Ascending aorta (tissue), 2 donors: ENCODE measurements around the gene COMMD2. TPM values are rescaled to one million over a fixed set of nuclear protein-coding genes. Genes with fewer than 3 reads are reported as not detected.

Experiments
- DNase-seq, 2 donors: peaks; one replicate each; pipeline ENCODE4 v3.0.0-alpha.2; 2019; ENCODE audit warnings: low spot score in 2 of 2
- H3K27ac ChIP-seq, 2 donors: fragments of 200-600 bp; sonication (generic); one replicate each; pipeline ENCODE4 v1.5.1; 2016 to 2017; ENCODE audit warnings: mild to moderate bottlenecking in 1 of 2
- H3K27me3 ChIP-seq: fragments of 200-600 bp; sonication (generic); one replicate; pipeline ENCODE4 v1.5.1; 2017
- H3K36me3 ChIP-seq, 2 donors: fragments of 200-600 bp; sonication (generic); one replicate each; pipeline ENCODE4 v1.5.1; 2016
- H3K4me1 ChIP-seq, 2 donors: fragments of 200-600 bp; sonication (generic); one replicate each; pipeline ENCODE4 v1.5.1; 2016 to 2017; ENCODE audit warnings: mild to moderate bottlenecking in 1 of 2
- H3K4me3 ChIP-seq, 2 donors: fragments of 200-600 bp; sonication (generic); one replicate each; pipeline ENCODE4 v1.5.1; 2016 to 2017; ENCODE audit warnings: mild to moderate bottlenecking in 1 of 2
- H3K9me3 ChIP-seq, 2 donors: fragments of 200-600 bp; sonication (generic); one replicate each; pipeline ENCODE4 v1.5.1; 2016
- CTCF ChIP-seq, 3 experiments: fragments of 200-600 bp in 2 of 3; fragments of 450-650 bp in 1 of 3; sonication (generic) in 2 of 3; IDR thresholded peaks; one replicate each; pipeline ENCODE4 v1.5.1; 2016 to 2019; ENCODE audit warnings: antibody characterized with exemption in 3 of 3, mild to moderate bottlenecking in 1 of 3, moderate library complexity in 1 of 3
- intact Hi-C: fragments of 100-400 bp; cut with DNase I; formaldehyde crosslinking; loops from one replicate; pipeline ENCODE4 v1.15.1; 2023
- total RNA-seq: library from RNA; depleted of rRNA; stranded (reverse); fragments of >200 nt; gene quantifications from one replicate; pipeline ENCODE4 v1.1.0, GENCODE V29; 2016

Gene COMMD2
- total RNA-seq, 1 donor from 2014 or later: 39.6 TPM

GRCh38 chr3:149771652-149772271 lies 19.5 kb upstream of the COMMD2 start:
- Histone ChIP-seq H3K4me3 (no peak overlapping the region), H3K27ac (no peak overlapping the region), H3K9me3 (no peaks in the 10 kb centered on the region), H3K27me3 (no peaks in the 10 kb centered on the region), H3K4me1 (no peaks in the 10 kb centered on the region), H3K36me3 (no peaks in the 10 kb centered on the region)
- intact Hi-C loops: no loop called here
- peak in 1 of 2 donors; percentile 72 for DNase-seq
- TF ChIP-seq CTCF (IDR thresholded peaks at IDR 0.05): peak; percentile 43 to 71 (median 69)

- H3K36me3 ChIP-seq: no peaks in the 10 kb centered on the region
- no peak for DNase-seq
- no peaks in the 10 kb centered on the region for H3K27me3 ChIP-seq
- no peak overlapping the region for H3K27ac ChIP-seq
- no peaks in the 10 kb centered on the region for H3K4me1 ChIP-seq
- no peak for TF ChIP-seq CTCF (IDR thresholded peaks at IDR 0.05)
- no peak overlapping the region for H3K4me3 ChIP-seq
- intact Hi-C loops: no loop called here
- no peaks in the 10 kb centered on the region for H3K9me3 ChIP-seq
Observed at GRCh38 chr3:149770246-149770645, 18.0 kb upstream of the COMMD2 start.

- no peaks in the 10 kb centered on the region for H3K9me3 ChIP-seq
- TF ChIP-seq CTCF (IDR thresholded peaks at IDR 0.05): no peak
- intact Hi-C loops: no loop called here
- H3K4me3 ChIP-seq: no peak overlapping the region
- no peaks in the 10 kb centered on the region for H3K27me3 ChIP-seq
- DNase-seq: no peak
- H3K27ac ChIP-seq: no peak overlapping the region
- no peaks in the 10 kb centered on the region for H3K36me3 ChIP-seq
- no peaks in the 10 kb centered on the region for H3K4me1 ChIP-seq
Observed at GRCh38 chr3:149768704-149769103, 16.4 kb upstream of the COMMD2 start.

DNA sequence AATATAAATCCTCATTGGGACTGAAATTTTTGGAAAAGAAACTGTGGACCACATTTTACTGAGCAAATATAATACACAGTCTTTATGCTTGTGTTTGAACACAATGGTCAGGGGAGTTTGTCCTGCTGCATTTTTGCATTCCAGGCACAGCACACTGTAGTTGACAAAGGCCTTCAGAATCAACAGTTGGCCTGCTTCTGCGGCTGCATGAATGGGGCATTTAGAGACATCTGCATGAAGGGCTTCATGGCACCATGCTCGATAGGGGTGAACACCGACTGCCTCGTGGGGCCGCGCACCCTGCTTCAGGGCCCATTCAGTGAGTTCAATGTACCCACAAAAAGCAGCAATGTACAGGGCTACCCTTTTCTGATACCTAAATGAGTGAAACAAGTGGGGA lies 15.4 kb upstream of the COMMD2 start:
- Histone ChIP-seq H3K27ac (no peak overlapping the region), H3K9me3 (no peaks in the 10 kb centered on the region), H3K36me3 (no peaks in the 10 kb centered on the region), H3K4me3 (no peak overlapping the region), H3K27me3 (no peaks in the 10 kb centered on the region), H3K4me1 (no peaks in the 10 kb centered on the region)
- no peak for DNase-seq
- intact Hi-C loops: no loop called here
- no peak for TF ChIP-seq CTCF (IDR thresholded peaks at IDR 0.05)

GRCh38 chr3:149765762-149766334 lies 13.6 kb upstream of the COMMD2 start:
- intact Hi-C loops: loop anchor here (1.0 kb wide), 1 partner anchor 42 kb away; no protein-coding TSS in a partner anchor
- no peak for DNase-seq
- no peaks in the 10 kb centered on the region for H3K27me3 ChIP-seq

More at GRCh38 chr3:149765762-149766334, 13.6 kb upstream of the COMMD2 start:
- Histone ChIP-seq H3K4me3 (no peak overlapping the region), H3K9me3 (no peaks in the 10 kb centered on the region), H3K27ac (no peak overlapping the region), H3K36me3 (no peaks in the 10 kb centered on the region), H3K4me1 (no peaks in the 10 kb centered on the region)
- TF ChIP-seq CTCF (IDR thresholded peaks at IDR 0.05): peak; percentile 34 to 55 (median 46)
